Liver (tissue), 9 donors: ENCODE results near the gene CYP2A13. TPM values are rescaled to one million over a fixed set of nuclear protein-coding genes. Genes with fewer than 3 reads are reported as not detected.

ENCODE experiments used
- DNase-seq: peaks from one replicate; pipeline ENCODE4 v3.0.0-alpha.2; 2017; ENCODE audit warnings: low spot score
- H3K27ac ChIP-seq, 2 donors: one replicate each; pipeline ENCODE4 v1.7.0; 2013; ENCODE audit warnings: inconsistent platforms in 2 of 2, low read length in 2 of 2, control low read depth in 1 of 2, low read depth in 1 of 2, mild to moderate bottlenecking in 1 of 2
- H3K27me3 ChIP-seq, 4 donors: one replicate each; pipeline versions ENCODE4 v1.6.1 to v1.7.0; 2013; ENCODE audit warnings: low read length in 3 of 4, inconsistent platforms in 1 of 4, mild to moderate bottlenecking in 1 of 4, moderate library complexity in 1 of 4; ENCODE audit not compliant: control insufficient read depth in 4 of 4, insufficient read depth in 4 of 4
- H3K36me3 ChIP-seq, 4 donors: one replicate each; pipeline versions ENCODE4 v1.6.1 to v1.7.0; 2013; ENCODE audit warnings: low read length in 3 of 4, mild to moderate bottlenecking in 3 of 4, low read depth in 1 of 4, moderate library complexity in 1 of 4; ENCODE audit not compliant: control insufficient read depth in 4 of 4, insufficient read depth in 3 of 4
- H3K4me1 ChIP-seq, 4 donors: one replicate each; pipeline versions ENCODE4 v1.6.1 to v1.7.0; 2013; ENCODE audit warnings: low read length in 3 of 4, mild to moderate bottlenecking in 3 of 4, moderate library complexity in 1 of 4; ENCODE audit not compliant: control insufficient read depth in 4 of 4, insufficient read depth in 4 of 4
- H3K4me3 ChIP-seq, 3 donors: one replicate each; pipeline versions ENCODE4 v1.6.1 to v1.7.0; 2013; ENCODE audit warnings: low read length in 3 of 3, control low read depth in 1 of 3, low read depth in 1 of 3, mild to moderate bottlenecking in 1 of 3
- H3K9ac ChIP-seq, 2 donors: one replicate each; pipeline ENCODE4 v1.7.0; 2013; ENCODE audit warnings: low read length in 2 of 2, mild to moderate bottlenecking in 2 of 2, moderate library complexity in 2 of 2, control low read depth in 1 of 2, low read depth in 1 of 2
- H3K9me3 ChIP-seq, 4 donors: one replicate each; pipeline versions ENCODE4 v1.6.1 to v1.7.0; 2013; ENCODE audit warnings: low read length in 3 of 4; ENCODE audit not compliant: control insufficient read depth in 4 of 4
- FOXA1 ChIP-seq: IDR thresholded peaks from 2 replicates; pipeline ENCODE4 v1.6.1; 2016; ENCODE audit warnings: antibody characterized with exemption
- GABPA ChIP-seq, 2 donors: IDR thresholded peaks in 1 of 2; conservative IDR thresholded peaks in 1 of 2; 2 replicates each; pipeline ENCODE4 v1.6.1; 2016; ENCODE audit warnings: antibody characterized with exemption in 2 of 2, mild to moderate bottlenecking in 1 of 2, moderate library complexity in 1 of 2
- HNF4A ChIP-seq, 2 donors: conservative IDR thresholded peaks; 2 replicates each; pipeline ENCODE4 v1.6.1; 2016; ENCODE audit warnings: antibody characterized with exemption in 2 of 2, mild to moderate bottlenecking in 2 of 2
- HNF4G ChIP-seq: IDR thresholded peaks from 2 replicates; pipeline ENCODE4 v1.6.1; 2016; ENCODE audit warnings: antibody characterized with exemption
- JUND ChIP-seq, 2 donors: IDR thresholded peaks; 2 replicates each; pipeline ENCODE4 v1.6.1; 2016; ENCODE audit warnings: antibody characterized with exemption in 2 of 2
- NR2F2 ChIP-seq: IDR thresholded peaks from 2 replicates; pipeline ENCODE4 v1.6.1; 2016; ENCODE audit warnings: antibody characterized with exemption
- WGBS: extraction: QIAGEN DNeasy Blood & Tissue Kit; methylation state at CpG from one replicate; pipeline ENCODE4 v1.1.7; 2013; 5-methylcytosine and 5-hydroxymethylcytosine counted together
- polyA plus RNA-seq, 2 donors: library from polyadenylated mRNA; stranded (reverse) in 1 of 2; unstranded in 1 of 2; fragments of 200-250 nt in 1 of 2; fragments of >200 nt in 1 of 2; fragmentation: Nextera tagmentation in 1 of 2; extraction: Ambion mirVana in 1 of 2; gene quantifications; one replicate each; pipeline versions ENCODE4 v1.2.1 to v1.2.3, GENCODE V29; 2013 to 2015
- total RNA-seq, 2 donors: library from RNA; depleted of rRNA; stranded (reverse); fragments of >200 nt; gene quantifications; one replicate each; pipeline ENCODE4 v1.2.3, GENCODE V29; 2014
- TF ChIP-seq, protein P1 (sequence below): IDR thresholded peaks from 2 replicates; pipeline ENCODE4 v1.6.1; 2016; ENCODE audit warnings: antibody characterized with exemption, mild to moderate bottlenecking
- TF ChIP-seq, protein P2 (sequence below): IDR thresholded peaks from 2 replicates; pipeline ENCODE4 v1.6.1; 2016; ENCODE audit warnings: antibody characterized with exemption
- TF ChIP-seq, protein P3 (sequence below): IDR thresholded peaks from 2 replicates; pipeline ENCODE4 v1.6.1; 2016; ENCODE audit warnings: antibody characterized with exemption
- TF ChIP-seq, protein P4 (sequence below): IDR thresholded peaks from 2 replicates; pipeline ENCODE4 v1.6.1; 2016; ENCODE audit warnings: antibody characterized with exemption
- TF ChIP-seq, protein P5 (sequence below): fragments of 150-350 bp; IDR thresholded peaks from 2 replicates; pipeline ENCODE4 v1.5.1; 2017; ENCODE audit warnings: improper control_type of control experiment, low read depth, low read length; ENCODE audit not compliant: missing input control
- donor health status: healthy.
- donor health status: healthy.
- donor health status: healthy.
- donor health status: healthy.
- donor health status: healthy.

CYP2A13 gene
- total and polyA plus RNA-seq, 4 donors, result 0.08 to 0.16 TPM; not detected in 2

DNA sequence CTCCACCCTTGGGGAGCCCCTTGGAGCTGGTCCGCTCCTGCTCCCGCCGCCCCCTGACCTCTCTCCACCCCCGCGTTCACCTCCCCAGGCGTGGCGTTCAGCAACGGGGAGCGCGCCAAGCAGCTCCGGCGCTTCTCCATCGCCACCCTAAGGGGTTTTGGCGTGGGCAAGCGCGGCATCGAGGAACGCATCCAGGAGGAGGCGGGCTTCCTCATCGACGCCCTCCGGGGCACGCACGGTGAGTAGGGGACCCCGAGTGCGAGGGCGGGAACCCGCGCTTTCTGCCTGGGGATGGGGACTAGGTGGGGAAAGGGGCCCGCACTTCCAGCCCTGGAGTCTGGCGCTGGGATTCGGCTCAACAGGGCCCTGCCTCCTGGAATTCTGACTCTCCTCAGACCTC is 1.7 kb downstream of the CYP2A13 start:
- DNase-seq, result no peak
- 8% methylated on average over 32 of the region's 32 CpGs for WGBS
- Histone ChIP-seq H3K27me3 (no peaks in the 10 kb centered on the region), H3K9ac (no peak overlapping the region), H3K4me3 (peak overlapping the region in 1 of 3 donors; percentile 2), H3K9me3 (no peaks in the 10 kb centered on the region), H3K36me3 (no peaks in the 10 kb centered on the region), H3K4me1 (peaks cover 4 to 24% (median 11%) of the 10 kb centered on the region in 4 donors), H3K27ac (no peak overlapping the region)
- TF ChIP-seq, protein P1, sequence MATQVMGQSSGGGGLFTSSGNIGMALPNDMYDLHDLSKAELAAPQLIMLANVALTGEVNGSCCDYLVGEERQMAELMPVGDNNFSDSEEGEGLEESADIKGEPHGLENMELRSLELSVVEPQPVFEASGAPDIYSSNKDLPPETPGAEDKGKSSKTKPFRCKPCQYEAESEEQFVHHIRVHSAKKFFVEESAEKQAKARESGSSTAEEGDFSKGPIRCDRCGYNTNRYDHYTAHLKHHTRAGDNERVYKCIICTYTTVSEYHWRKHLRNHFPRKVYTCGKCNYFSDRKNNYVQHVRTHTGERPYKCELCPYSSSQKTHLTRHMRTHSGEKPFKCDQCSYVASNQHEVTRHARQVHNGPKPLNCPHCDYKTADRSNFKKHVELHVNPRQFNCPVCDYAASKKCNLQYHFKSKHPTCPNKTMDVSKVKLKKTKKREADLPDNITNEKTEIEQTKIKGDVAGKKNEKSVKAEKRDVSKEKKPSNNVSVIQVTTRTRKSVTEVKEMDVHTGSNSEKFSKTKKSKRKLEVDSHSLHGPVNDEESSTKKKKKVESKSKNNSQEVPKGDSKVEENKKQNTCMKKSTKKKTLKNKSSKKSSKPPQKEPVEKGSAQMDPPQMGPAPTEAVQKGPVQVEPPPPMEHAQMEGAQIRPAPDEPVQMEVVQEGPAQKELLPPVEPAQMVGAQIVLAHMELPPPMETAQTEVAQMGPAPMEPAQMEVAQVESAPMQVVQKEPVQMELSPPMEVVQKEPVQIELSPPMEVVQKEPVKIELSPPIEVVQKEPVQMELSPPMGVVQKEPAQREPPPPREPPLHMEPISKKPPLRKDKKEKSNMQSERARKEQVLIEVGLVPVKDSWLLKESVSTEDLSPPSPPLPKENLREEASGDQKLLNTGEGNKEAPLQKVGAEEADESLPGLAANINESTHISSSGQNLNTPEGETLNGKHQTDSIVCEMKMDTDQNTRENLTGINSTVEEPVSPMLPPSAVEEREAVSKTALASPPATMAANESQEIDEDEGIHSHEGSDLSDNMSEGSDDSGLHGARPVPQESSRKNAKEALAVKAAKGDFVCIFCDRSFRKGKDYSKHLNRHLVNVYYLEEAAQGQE, result no peak
- TF ChIP-seq GABPA (IDR thresholded peaks at IDR 0.05 in 1 of 2, conservative IDR thresholded peaks at IDR 0.05 in 1 of 2) (no peak), HNF4G (no peak), NR2F2 (no peak), FOXA1 (no peak)
- TF ChIP-seq, protein P2, sequence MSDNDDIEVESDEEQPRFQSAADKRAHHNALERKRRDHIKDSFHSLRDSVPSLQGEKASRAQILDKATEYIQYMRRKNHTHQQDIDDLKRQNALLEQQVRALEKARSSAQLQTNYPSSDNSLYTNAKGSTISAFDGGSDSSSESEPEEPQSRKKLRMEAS, result no peak
- TF ChIP-seq, protein P3, sequence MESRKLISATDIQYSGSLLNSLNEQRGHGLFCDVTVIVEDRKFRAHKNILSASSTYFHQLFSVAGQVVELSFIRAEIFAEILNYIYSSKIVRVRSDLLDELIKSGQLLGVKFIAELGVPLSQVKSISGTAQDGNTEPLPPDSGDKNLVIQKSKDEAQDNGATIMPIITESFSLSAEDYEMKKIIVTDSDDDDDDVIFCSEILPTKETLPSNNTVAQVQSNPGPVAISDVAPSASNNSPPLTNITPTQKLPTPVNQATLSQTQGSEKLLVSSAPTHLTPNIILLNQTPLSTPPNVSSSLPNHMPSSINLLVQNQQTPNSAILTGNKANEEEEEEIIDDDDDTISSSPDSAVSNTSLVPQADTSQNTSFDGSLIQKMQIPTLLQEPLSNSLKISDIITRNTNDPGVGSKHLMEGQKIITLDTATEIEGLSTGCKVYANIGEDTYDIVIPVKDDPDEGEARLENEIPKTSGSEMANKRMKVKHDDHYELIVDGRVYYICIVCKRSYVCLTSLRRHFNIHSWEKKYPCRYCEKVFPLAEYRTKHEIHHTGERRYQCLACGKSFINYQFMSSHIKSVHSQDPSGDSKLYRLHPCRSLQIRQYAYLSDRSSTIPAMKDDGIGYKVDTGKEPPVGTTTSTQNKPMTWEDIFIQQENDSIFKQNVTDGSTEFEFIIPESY, result no peak
- TF ChIP-seq, protein P4, sequence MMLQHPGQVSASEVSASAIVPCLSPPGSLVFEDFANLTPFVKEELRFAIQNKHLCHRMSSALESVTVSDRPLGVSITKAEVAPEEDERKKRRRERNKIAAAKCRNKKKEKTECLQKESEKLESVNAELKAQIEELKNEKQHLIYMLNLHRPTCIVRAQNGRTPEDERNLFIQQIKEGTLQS, result no peak

DNA sequence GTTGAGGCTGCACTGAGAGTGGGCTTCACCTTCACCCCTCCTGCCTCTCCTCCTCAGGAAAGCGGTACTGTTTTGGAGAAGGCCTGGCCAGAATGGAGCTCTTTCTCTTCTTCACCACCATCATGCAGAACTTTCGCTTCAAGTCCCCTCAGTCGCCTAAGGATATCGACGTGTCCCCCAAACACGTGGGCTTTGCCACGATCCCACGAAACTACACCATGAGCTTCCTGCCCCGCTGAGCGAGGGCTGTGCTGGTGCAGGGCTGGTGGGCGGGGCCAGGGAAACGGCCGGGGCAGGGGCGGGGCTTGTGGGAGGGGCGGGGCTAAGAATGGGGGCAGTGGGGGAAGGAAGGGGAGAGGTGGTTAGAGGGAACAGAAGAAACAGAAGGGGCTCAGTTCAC is 7.5 kb downstream of the CYP2A13 start:
- Histone ChIP-seq H3K36me3 (no peaks in the 10 kb centered on the region), H3K27ac (no peak overlapping the region), H3K9ac (no peak overlapping the region), H3K27me3 (no peaks in the 10 kb centered on the region), H3K4me3 (no peak overlapping the region), H3K4me1 (no peaks in the 10 kb centered on the region), H3K9me3 (no peaks in the 10 kb centered on the region)
- no peak for DNase-seq
- no peak for TF ChIP-seq FOXA1
- TF ChIP-seq, protein P5, sequence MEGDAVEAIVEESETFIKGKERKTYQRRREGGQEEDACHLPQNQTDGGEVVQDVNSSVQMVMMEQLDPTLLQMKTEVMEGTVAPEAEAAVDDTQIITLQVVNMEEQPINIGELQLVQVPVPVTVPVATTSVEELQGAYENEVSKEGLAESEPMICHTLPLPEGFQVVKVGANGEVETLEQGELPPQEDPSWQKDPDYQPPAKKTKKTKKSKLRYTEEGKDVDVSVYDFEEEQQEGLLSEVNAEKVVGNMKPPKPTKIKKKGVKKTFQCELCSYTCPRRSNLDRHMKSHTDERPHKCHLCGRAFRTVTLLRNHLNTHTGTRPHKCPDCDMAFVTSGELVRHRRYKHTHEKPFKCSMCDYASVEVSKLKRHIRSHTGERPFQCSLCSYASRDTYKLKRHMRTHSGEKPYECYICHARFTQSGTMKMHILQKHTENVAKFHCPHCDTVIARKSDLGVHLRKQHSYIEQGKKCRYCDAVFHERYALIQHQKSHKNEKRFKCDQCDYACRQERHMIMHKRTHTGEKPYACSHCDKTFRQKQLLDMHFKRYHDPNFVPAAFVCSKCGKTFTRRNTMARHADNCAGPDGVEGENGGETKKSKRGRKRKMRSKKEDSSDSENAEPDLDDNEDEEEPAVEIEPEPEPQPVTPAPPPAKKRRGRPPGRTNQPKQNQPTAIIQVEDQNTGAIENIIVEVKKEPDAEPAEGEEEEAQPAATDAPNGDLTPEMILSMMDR, result no peak
- no peak for TF ChIP-seq HNF4G
- TF ChIP-seq JUND (IDR thresholded peaks at IDR 0.05), result no peak
- no peak for TF ChIP-seq HNF4A (conservative IDR thresholded peaks at IDR 0.05)
- WGBS, result 60% methylated on average over 15 of the region's 15 CpGs
